MCF 10A (cell line): Measurements from ENCODE around the gene SPAG6. TPM values are rescaled to one million over a fixed set of nuclear protein-coding genes. Genes with fewer than 3 reads are reported as not detected.

ENCODE experiments used
- BruUV-seq: library from RNA; stranded (reverse); fragments of 400-500 nt; replicated peaks from 2 replicates; lab custom pipeline; 2021; lab: Mats Ljungman, UMichigan
- CTCF ChIA-PET: fragments of 300-600 bp; sonication (Branson Sonifier 250); formaldehyde crosslinking; extraction: SDS; loops from one replicate; lab custom pipeline; 2021; ENCODE audit warnings: antibody characterized with exemption, inconsistent platforms; lab: Yijun Ruan, JAX
- POLR2A ChIA-PET: fragments of 300-600, 350-650 bp; sonication (Branson Sonifier 250); formaldehyde crosslinking; extraction: SDS; loops from one replicate; lab custom pipeline; 2020; ENCODE audit warnings: antibody characterized with exemption, inconsistent platforms; lab: Yijun Ruan, JAX
- DNase-seq: peaks from one replicate; pipeline ENCODE4 v3.0.0-alpha.2; 2018; ENCODE audit not compliant: unreplicated experiment
- H3K27ac Mint-ChIP-seq: one replicate; pipeline ENCODE4 v1.8.0; 2022; ENCODE audit warnings: mild to moderate bottlenecking, low read depth, mixed read lengths; ENCODE audit not compliant: unreplicated experiment
- H3K27me3 Mint-ChIP-seq: one replicate; pipeline ENCODE4 v1.8.0; 2022; ENCODE audit warnings: mixed read lengths; ENCODE audit not compliant: insufficient read depth, unreplicated experiment
- H3K36me3 Mint-ChIP-seq: one replicate; pipeline ENCODE4 v1.8.0; 2022; ENCODE audit warnings: mild to moderate bottlenecking, moderate library complexity, mixed read lengths; ENCODE audit not compliant: insufficient read depth, unreplicated experiment
- H3K4me1 Mint-ChIP-seq: one replicate; pipeline ENCODE4 v1.8.0; 2022; ENCODE audit warnings: mixed read lengths; ENCODE audit not compliant: insufficient read depth, unreplicated experiment
- H3K4me3 Mint-ChIP-seq: one replicate; pipeline ENCODE4 v1.8.0; 2022; ENCODE audit warnings: mild to moderate bottlenecking, moderate library complexity, mixed read lengths; ENCODE audit not compliant: unreplicated experiment
- H3K9me3 Mint-ChIP-seq: one replicate; pipeline ENCODE4 v1.8.0; 2022; ENCODE audit warnings: mixed read lengths; ENCODE audit not compliant: unreplicated experiment
- CTCF ChIP-seq: fragments of 200-600 bp; IDR thresholded peaks from one replicate; pipeline ENCODE4 v1.8.0; 2022; ENCODE audit warnings: antibody characterized with exemption, mild to moderate bottlenecking; ENCODE audit not compliant: unreplicated experiment
- intact Hi-C: fragments of 100-400 bp; cut with micrococcal nuclease; formaldehyde crosslinking; loops from 2 replicates; pipeline ENCODE4 v1.14.1; 2022
- total RNA-seq: library from RNA; stranded (reverse); gene quantifications from 2 replicates; pipeline ENCODE4 v1.2.3, GENCODE V29; 2022

SPAG6 gene
- total RNA-seq, 1 experiment from 2014 or later, result not detected

GRCh38 chr10:22321156-22321923, 24.0 kb upstream of the SPAG6 start:
- intact Hi-C loops, result loop anchor here (1.0 to 10.0 kb wide), 3 partner anchors 92 to 393 kb away; partner anchors contain the start of gene PIP4K2A
- no TSS peak for BruUV-seq
- Mint-ChIP-seq H3K4me1 (peaks cover 35% of the 10 kb centered on the region), H3K36me3 (peaks cover 6% of the 10 kb centered on the region), H3K4me3 (peak overlapping the region; percentile 82), H3K27me3 (peaks cover 11% of the 10 kb centered on the region), H3K27ac (peak overlapping the region; percentile 84), H3K9me3 (no peaks in the 10 kb centered on the region)
- POLR2A ChIA-PET, result interaction anchor here (0.7 to 7.3 kb wide), 8 partner anchors 10 to 825 kb away, joined by 3 to 47 read pairs (median 6); partner anchors contain the start of genes DNAJC1 and SKIDA1
- CTCF ChIA-PET, result no interaction called here
- no peak for TF ChIP-seq CTCF
- DNase-seq, result peak; percentile 66

GRCh38 chr10:22321924-22322640, 23.2 kb upstream of the SPAG6 start:
- no TSS peak for BruUV-seq
- Mint-ChIP-seq H3K4me3 (peak overlapping the region; percentile 82), H3K9me3 (no peaks in the 10 kb centered on the region), H3K36me3 (peaks cover 14% of the 10 kb centered on the region), H3K27me3 (peaks cover 11% of the 10 kb centered on the region), H3K4me1 (peaks cover 40% of the 10 kb centered on the region), H3K27ac (peak overlapping the region; percentile 84)
- POLR2A ChIA-PET, result interaction anchor here (0.6 to 7.3 kb wide), 15 partner anchors 7 to 826 kb away, joined by 3 to 47 read pairs (median 4); partner anchors contain the start of genes DNAJC1 and SKIDA1
- CTCF ChIA-PET, result interaction anchor here (0.6 to 0.7 kb wide), 3 partner anchors 16 to 657 kb away, joined by 3 to 4 read pairs (median 3); no protein-coding TSS in a partner anchor
- peak; percentile 25 for DNase-seq
- TF ChIP-seq CTCF, result no peak
- intact Hi-C loops, result loop anchor here (1.0 to 10.0 kb wide), 3 partner anchors 93 to 393 kb away; partner anchors contain the start of gene PIP4K2A

GRCh38 chr10:22322641-22323160, 22.6 kb upstream of the SPAG6 start:
- ChIA-PET POLR2A (interaction anchor here (0.6 to 7.3 kb wide), 14 partner anchors 8 to 827 kb away, joined by 3 to 47 read pairs (median 4); partner anchors contain the start of genes DNAJC1 and SKIDA1), CTCF (interaction anchor here (0.6 to 0.8 kb wide), 4 partner anchors 17 to 657 kb away, joined by 3 to 4 read pairs (median 4); no protein-coding TSS in a partner anchor)
- H3K27me3 Mint-ChIP-seq, result peaks cover 11% of the 10 kb centered on the region
- peak overlapping the region; percentile 84 for H3K27ac Mint-ChIP-seq
- H3K4me3 Mint-ChIP-seq, result peak overlapping the region; percentile 82
- TF ChIP-seq CTCF, result no peak
- BruUV-seq, result TSS peak; percentile 7
- peaks cover 19% of the 10 kb centered on the region for H3K36me3 Mint-ChIP-seq
- no peaks in the 10 kb centered on the region for H3K9me3 Mint-ChIP-seq
- DNase-seq, result no peak
- intact Hi-C loops, result loop anchor here (10.0 kb wide), 2 partner anchors 262 to 392 kb away; partner anchors contain the start of gene PIP4K2A
- H3K4me1 Mint-ChIP-seq, result peaks cover 40% of the 10 kb centered on the region
